Duodenal mucosa (tissue), 2 donors: ENCODE measurements around the gene ANKRD36C.
"Not testable (repeated sequence)": the region's sequence is repeated elsewhere in the genome, so short reads cannot be mapped to it uniquely, and the experiment has no call there.

Experiments used
- H3K27ac ChIP-seq: one replicate; pipeline ENCODE4 v1.7.0; 2013; ENCODE audit warnings: low read depth, low read length
- H3K27me3 ChIP-seq, 2 donors: one replicate each; pipeline ENCODE4 v1.7.0; 2013; ENCODE audit warnings: low read length in 2 of 2, control low read depth in 1 of 2; ENCODE audit not compliant: insufficient read depth in 2 of 2, control insufficient read depth in 1 of 2
- H3K36me3 ChIP-seq, 2 donors: one replicate each; pipeline ENCODE4 v1.7.0; 2013; ENCODE audit warnings: low read length in 2 of 2, control low read depth in 1 of 2; ENCODE audit not compliant: insufficient read depth in 2 of 2, control insufficient read depth in 1 of 2
- H3K4me1 ChIP-seq, 2 donors: one replicate each; pipeline ENCODE4 v1.7.0; 2013; ENCODE audit warnings: low read length in 2 of 2, control low read depth in 1 of 2; ENCODE audit not compliant: insufficient read depth in 2 of 2, control insufficient read depth in 1 of 2
- H3K4me3 ChIP-seq, 2 donors: one replicate each; pipeline ENCODE4 v1.7.0; 2013; ENCODE audit warnings: low read length in 2 of 2, low read depth in 1 of 2
- H3K9ac ChIP-seq, 2 donors: one replicate each; pipeline ENCODE4 v1.7.0; 2013; ENCODE audit warnings: low read length in 2 of 2, low read depth in 1 of 2
- H3K9me3 ChIP-seq, 2 donors: one replicate each; pipeline ENCODE4 v1.7.0; 2013; ENCODE audit warnings: low read length in 2 of 2, control low read depth in 1 of 2; ENCODE audit not compliant: control insufficient read depth in 1 of 2

Gene ANKRD36C

DNA sequence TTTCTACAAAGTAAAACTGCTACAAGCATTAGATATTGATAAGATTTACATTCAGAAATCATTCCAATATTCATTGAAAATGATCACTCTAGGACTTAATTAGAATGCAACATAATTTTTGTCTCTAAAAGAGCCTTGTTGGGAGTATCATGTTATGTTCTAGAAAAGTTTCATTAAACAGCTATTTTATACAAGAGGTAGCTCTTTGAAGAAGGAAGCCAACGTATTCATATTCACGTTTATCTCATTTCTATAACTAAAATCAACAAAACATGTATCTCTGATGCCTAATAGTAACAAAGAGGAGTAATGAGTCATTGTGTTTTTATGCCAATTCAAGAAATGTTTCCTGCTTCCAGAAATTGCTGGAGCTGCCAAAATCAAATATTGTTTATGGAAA is 97.2 kb downstream of the ANKRD36C start:
- not testable (repeated sequence) for H3K9ac ChIP-seq, H3K9me3 ChIP-seq, H3K27me3 ChIP-seq, H3K4me3 ChIP-seq, H3K27ac ChIP-seq, H3K36me3 ChIP-seq, H3K4me1 ChIP-seq

GRCh38 chr2:95867929-95868328 is 123.7 kb downstream of the ANKRD36C start:
- H3K27ac ChIP-seq, H3K36me3 ChIP-seq, H3K9ac ChIP-seq, H3K4me3 ChIP-seq, H3K27me3 ChIP-seq, H3K9me3 ChIP-seq, H3K4me1 ChIP-seq: not testable (repeated sequence)

DNA sequence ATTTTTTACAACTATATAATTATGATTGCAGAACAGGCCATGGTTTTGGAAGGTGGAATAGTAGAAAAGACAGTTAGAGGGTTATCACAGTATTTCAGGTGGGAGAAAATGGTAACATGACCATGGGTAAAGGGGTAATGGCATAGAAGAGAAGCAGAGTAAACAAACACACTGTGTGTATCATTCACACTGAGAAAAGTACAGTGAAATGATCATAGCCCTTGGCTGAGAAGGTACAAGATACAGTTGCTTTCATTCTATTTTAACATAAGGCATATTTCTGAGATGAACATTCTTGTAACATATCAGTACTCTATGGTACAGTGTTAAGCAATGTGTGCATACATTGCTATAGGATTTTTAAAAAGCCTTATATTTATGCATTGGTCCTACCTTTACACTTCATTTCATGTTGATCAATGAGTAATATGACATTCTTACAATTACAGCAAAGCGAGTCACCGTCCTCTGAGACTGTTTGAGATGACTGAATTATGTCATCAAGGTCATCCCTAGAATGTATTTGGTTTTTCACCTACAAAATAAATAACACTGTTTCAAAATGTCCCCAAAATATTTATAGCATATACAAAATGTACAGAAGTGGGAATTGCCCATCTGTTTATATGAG is 124.5 kb downstream of the ANKRD36C start:
- H3K27ac ChIP-seq, H3K9me3 ChIP-seq, H3K36me3 ChIP-seq, H3K4me3 ChIP-seq, H3K27me3 ChIP-seq, H3K9ac ChIP-seq, H3K4me1 ChIP-seq: not testable (repeated sequence)

GRCh38 chr2:95862121-95862520 is 129.5 kb downstream of the ANKRD36C start:
- not testable (repeated sequence) for H3K4me3 ChIP-seq, H3K4me1 ChIP-seq, H3K9ac ChIP-seq, H3K36me3 ChIP-seq, H3K9me3 ChIP-seq, H3K27me3 ChIP-seq, H3K27ac ChIP-seq

GRCh38 chr2:95836151-95836550 is 155.5 kb downstream of the ANKRD36C start:
- Histone ChIP-seq H3K9me3 (no peaks in the 10 kb centered on the region), H3K36me3 (peaks cover 0 to 4% of the 10 kb centered on the region in 2 donors)

GRCh38 chr2:95834077-95835013 is 157.3 kb downstream of the ANKRD36C start:
- not testable (repeated sequence) for H3K9me3 ChIP-seq, H3K27ac ChIP-seq, H3K36me3 ChIP-seq, H3K27me3 ChIP-seq, H3K4me3 ChIP-seq, H3K9ac ChIP-seq, H3K4me1 ChIP-seq

More at GRCh38 chr2:95836151-95836550, 155.5 kb downstream of the ANKRD36C start:
- no peaks in the 10 kb centered on the region for H3K27me3 ChIP-seq
- no peak overlapping the region for H3K27ac ChIP-seq
- H3K9ac ChIP-seq = no peak overlapping the region
- H3K4me1 ChIP-seq = no peaks in the 10 kb centered on the region
- H3K4me3 ChIP-seq = no peak overlapping the region

DNA sequence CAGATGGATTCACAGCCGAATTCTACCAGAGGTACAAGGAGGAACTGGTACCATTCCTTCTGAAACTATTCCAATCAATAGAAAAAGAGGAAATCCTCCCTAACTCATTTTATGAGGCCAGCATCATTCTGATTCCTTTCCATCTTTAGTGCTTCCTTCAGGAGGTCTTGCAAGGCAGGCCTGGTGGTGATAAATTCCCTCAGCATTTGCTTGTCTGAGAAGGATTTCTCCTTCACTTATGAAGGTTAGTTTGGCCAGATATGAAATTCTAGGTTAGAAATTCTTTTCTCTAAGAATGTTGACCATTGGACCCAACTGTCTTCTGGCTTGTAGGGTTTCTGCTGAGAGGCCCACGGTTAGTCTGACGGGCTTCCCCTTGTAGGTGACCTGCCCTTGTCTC is 167.4 kb downstream of the ANKRD36C start:
- not testable (repeated sequence) for H3K36me3 ChIP-seq, H3K4me3 ChIP-seq, H3K9ac ChIP-seq, H3K27me3 ChIP-seq, H3K4me1 ChIP-seq, H3K27ac ChIP-seq
- H3K9me3 ChIP-seq = peaks cover 31 to 43% of the 10 kb centered on the region in 2 donors

GRCh38 chr2:95817521-95817920 is 174.1 kb downstream of the ANKRD36C start:
- H3K27me3 ChIP-seq, H3K4me1 ChIP-seq, H3K9ac ChIP-seq, H3K4me3 ChIP-seq, H3K27ac ChIP-seq, H3K36me3 ChIP-seq: not testable (repeated sequence)
- peaks cover 24 to 25% of the 10 kb centered on the region in 2 donors for H3K9me3 ChIP-seq

- not testable (repeated sequence) for H3K4me3 ChIP-seq, H3K36me3 ChIP-seq, H3K9ac ChIP-seq, H3K27ac ChIP-seq, H3K27me3 ChIP-seq, H3K4me1 ChIP-seq
- H3K9me3 ChIP-seq = peaks cover 7 to 11% of the 10 kb centered on the region in 2 donors
Measured at GRCh38 chr2:95813311-95813710, 178.3 kb downstream of the ANKRD36C start.

DNA sequence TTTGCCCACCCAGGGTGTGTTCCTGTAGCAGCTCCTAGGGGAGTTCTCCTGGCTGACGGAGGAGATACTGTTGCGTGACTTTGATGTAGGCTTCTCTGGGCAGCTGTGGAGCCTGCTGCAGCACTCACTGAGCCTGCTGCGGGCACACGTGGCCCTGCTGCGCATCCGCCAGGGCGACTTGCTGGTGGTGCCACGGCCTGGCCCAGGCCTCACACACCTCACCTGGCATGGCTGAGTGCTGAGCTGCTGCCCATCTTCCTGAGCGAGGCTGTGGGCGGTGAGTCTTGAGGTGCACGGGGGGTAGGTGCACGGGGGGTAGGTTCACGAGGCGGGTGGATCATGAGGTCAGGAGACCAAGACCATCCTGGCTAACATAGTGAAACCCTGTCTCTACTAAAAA is 191.7 kb downstream of the ANKRD36C start:
- no peak overlapping the region for H3K27ac ChIP-seq
- no peak overlapping the region for H3K9ac ChIP-seq
- no peaks in the 10 kb centered on the region for H3K27me3 ChIP-seq
- H3K4me3 ChIP-seq = no peak overlapping the region
- H3K4me1 ChIP-seq = no peaks in the 10 kb centered on the region
- peaks cover 0 to 3% of the 10 kb centered on the region in 2 donors for H3K9me3 ChIP-seq
- no peaks in the 10 kb centered on the region for H3K36me3 ChIP-seq
